Measurements from ENCODE around the gene TGFA.
"Not testable (repeated sequence)": the region's sequence is repeated elsewhere in the genome, so short reads cannot be mapped to it uniquely, and the experiment has no call there.

Gene TGFA

GRCh38 chr2:70498054-70498453 is 55.6 kb downstream of the TGFA start:
- no peak for DNase-seq (ENCODE audit: low read depth)

GRCh38 chr2:70496819-70497218 is 56.8 kb downstream of the TGFA start:
- no peak for DNase-seq (ENCODE audit: low read depth)

DNA sequence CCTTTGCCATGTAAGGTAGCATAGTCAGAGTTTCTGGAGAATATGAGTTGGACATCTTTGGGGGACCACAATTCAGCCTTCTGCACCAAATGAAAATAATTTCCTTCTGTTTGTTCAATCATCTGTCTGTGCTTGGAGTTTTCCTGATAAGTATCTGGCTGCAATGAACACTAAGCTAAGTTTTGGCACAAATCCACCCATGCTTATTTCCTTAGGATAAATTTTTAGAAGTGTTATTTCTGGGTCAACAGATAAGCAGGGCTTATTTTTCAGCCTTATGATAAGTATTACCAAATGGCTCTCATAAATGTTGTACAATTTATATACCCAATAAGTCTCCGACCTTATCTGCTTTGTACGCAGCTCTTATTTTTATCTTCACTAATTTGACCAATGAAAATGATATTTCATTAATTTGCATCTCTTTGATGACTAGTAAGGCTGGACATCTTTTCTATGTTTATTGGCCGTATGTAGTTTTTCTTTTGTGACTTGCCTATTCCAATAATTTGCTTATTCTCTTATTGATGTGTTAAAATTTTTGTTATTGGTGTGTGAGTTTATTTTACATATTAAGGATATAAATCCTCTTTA is 59.2 kb downstream of the TGFA start:
- DNase-seq (ENCODE audit: low read depth): no peak

DNA sequence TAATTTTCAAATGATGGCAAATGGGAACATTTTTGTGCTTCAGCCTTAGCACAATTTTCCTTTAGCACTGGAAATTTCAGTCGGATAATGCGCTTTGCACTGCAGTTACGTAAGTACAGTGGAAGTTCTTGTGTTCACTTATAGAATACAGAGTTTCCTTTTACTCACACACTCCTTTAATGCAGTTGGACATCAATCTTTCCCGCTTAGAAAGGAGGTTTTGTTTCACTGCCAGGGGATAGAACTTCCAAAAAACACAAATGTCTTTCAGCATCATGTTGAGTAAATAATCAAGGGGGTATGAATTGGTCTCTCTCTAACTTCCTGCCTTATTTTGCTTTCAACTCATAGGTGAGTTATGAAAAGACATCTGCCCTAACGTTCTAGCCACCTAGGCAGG is 63.2 kb downstream of the TGFA start:
- DNase-seq (ENCODE audit: low read depth): no peak

- no peak for DNase-seq (ENCODE audit: low read depth)
Measured at GRCh38 chr2:70489165-70489564, 64.5 kb downstream of the TGFA start.

GRCh38 chr2:70484086-70484485 is 69.5 kb downstream of the TGFA start:
- DNase-seq (ENCODE audit: low read depth): no peak

DNA sequence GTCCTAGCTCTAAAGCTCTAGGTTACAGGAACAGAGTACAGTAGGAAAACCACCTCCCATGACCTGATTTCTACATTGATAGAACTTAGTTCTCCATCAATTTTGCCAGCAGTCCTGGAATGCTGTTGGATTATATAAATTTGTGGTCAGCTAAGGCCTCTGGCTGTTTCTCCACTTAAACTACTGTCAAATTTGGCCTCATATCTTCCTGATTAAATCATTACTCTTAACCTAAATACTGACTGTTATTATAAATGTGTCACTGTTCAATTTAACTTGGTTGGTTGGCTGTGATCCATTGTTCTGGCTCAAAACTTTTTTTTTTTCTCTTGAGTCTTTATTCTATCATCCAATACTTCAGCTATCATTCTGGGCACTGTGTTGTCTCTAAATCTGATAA is 71.2 kb downstream of the TGFA start:
- DNase-seq (ENCODE audit: low read depth): no peak

DNA sequence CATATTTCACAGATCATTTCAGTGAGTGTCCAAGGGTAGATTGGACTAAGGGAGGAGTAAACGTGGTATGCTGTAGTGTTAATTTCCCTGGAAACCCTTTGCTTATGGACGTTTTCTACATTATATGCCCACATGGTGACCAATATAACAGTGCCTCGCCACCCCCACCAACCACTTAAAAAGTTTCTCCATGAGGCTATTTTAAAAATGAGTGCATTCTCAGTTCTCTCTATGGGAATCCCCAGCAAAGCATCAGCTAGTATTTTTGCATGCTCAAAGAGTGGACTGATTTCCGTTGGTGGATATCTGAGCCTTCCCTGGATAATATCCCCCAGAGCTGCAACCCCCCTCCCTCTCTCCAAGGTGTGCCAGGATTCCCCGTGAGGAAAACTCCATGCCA is 73.2 kb downstream of the TGFA start:
- no peak for DNase-seq (ENCODE audit: low read depth)

DNA sequence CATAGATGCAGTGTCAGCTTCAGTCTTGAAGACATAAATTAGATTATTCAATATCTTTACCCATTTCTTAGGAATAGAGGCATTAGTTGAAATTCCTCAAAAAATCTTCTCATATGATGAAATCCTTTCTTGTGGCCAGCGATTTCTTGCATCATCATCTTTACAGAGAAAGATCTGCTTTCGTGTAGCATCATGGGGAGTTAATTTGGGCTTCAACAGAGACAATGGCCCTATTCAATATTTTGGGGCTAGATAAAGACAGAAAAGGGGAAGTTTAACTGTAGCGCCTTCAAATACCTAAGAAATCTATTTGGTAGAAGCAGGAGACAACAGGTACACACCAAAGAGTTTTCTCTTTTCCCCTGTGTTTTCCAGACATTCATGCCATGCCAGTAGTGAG is 73.8 kb downstream of the TGFA start:
- no peak for DNase-seq (ENCODE audit: low read depth)

- no peak for DNase-seq (ENCODE audit: low read depth)
Measured at GRCh38 chr2:70477441-70477844, 76.2 kb downstream of the TGFA start.

DNA sequence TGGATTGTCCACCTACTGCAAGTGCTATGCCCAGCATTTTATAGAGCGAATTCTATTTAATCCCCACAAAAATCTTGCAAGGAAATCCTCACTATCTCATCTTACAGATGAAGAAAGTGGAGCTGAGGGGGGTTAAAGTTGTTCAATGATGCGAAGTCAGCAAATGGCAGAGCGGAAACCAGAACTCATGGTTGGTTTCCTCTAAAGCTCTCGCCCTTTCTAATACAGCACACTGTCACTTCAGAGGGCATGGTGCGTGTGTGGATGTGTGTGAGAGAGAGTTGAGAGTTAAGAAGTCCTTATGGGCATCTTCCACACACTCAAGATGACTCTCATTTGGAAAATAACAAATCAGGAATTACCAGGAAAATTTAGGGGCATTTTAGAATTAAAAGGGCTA is 78.4 kb downstream of the TGFA start:
- DNase-seq (ENCODE audit: low read depth): no peak

DNA sequence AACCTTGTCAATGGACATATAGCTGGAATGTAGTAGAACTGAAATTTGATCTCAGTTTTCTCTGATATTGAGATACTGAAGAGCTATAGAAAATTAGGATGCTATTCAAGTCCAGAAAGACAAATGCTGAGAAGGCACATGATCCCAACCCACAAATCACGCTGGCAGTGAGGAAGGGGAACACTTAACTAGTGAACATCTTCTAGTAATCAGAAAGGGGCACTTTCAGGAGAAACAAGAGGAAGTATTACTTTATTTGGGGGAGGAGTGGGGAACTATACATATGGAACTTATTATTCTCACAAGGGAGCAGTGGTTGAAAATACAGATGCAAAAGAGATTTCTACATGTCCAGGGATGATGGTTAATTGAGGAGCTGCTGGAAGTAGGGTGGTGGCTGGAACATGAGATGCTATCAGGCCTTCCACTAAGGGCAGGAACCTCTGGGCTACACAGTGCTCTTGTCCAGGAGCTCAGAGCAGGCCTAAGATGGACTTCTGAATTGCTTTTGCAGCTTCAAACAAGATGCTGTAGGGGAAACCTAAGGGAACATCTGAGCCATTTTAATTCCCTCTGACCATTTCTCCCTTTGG is 79.3 kb downstream of the TGFA start:
- no peak for DNase-seq (ENCODE audit: low read depth)

- no peak for DNase-seq (ENCODE audit: low read depth)
Measured at GRCh38 chr2:70473101-70473722, 80.4 kb downstream of the TGFA start.

DNA sequence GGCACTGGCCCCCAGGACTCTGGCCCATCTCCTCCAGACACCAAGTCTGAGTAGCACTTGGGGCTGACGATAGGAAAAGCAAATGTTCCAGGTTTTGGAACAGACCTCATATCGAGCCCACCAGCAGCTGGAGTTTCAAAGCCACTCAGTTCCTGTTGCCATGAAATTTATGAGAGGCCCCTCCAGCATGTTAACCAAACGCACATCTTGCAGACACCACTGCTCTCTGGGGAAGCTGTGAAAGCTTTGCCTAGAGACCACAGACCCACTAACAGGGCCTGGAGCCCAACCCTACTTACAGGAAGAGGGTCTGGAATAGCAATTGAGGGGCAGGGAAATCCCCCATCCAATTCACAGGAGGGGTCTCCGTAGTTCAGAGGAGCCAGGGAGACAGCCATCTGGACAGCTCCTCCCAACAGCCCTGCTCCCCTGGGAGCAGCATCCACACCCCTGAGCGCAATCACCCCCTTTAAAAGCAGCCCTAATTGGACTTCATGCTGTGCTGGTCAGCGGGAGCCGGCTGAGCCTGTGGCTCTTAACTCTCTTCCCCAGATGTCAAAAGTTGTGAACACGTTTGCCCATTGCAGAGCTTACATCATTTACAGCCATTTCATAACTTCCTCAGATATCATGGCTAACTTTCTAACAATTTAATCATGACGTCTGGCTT is 81.3 kb downstream of the TGFA start:
- DNase-seq (ENCODE audit: low read depth): no peak

- no peak for DNase-seq (ENCODE audit: low read depth)
Measured at GRCh38 chr2:70471129-70471528, 82.5 kb downstream of the TGFA start.

GRCh38 chr2:70469961-70470360 is 83.7 kb downstream of the TGFA start:
- DNase-seq (ENCODE audit: low read depth): no peak

GRCh38 chr2:70469435-70469834 is 84.2 kb downstream of the TGFA start:
- DNase-seq (ENCODE audit: low read depth): no peak

- no peak for DNase-seq (ENCODE audit: low read depth)
Measured at GRCh38 chr2:70468878-70469277, 84.7 kb downstream of the TGFA start.

- DNase-seq (ENCODE audit: low read depth): no peak
Measured at GRCh38 chr2:70467831-70468779, 85.5 kb downstream of the TGFA start.

GRCh38 chr2:70467237-70467636 is 86.4 kb downstream of the TGFA start:
- DNase-seq (ENCODE audit: low read depth): no peak

DNA sequence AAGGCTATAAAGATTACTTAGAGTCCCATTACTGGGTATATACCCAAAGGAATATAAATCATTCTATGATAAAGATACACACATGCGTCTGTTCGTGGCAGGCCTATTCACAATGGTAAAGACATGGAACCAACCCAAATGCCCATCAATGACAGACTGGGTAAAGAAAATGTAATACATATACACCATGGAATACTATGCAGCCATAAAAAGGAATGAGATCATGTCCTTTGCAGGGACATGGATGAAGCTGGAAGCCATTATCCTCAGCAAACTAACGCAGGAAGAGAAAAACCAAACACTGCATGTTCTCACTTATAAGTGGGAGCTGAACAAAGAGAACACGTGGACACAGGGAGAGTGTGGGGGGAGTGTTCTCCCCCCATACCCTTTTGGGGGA is 87.0 kb downstream of the TGFA start:
- DNase-seq (ENCODE audit: low read depth): not testable (repeated sequence)

DNA sequence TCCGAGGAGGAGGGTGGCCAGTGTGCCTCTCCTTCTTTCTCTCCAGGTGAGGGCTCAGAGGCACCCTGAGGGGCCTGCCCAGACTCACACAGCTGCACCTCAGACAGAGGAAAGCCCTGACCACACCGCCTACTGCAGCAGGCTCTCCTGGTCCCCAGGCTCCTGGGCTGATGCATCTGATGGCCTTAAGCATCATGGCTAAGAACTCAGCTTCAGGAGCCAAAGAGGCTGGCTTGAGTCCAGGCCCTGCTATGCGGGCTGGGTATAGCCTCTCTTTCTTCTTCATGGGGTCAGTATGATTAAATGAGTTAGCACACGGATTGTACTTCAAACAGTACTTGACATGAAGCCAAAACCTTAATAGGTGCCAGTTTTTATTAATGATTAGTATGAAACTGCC is 89.6 kb downstream of the TGFA start:
- DNase-seq (ENCODE audit: low read depth): no peak

All from stimulated activated CD8-positive, alpha-beta memory T cell treated with anti-CD3 and anti-CD28 coated beads, Interleukin-15, amount 100 ng/mL, for 1 hour (primary cell).